ENCODE results near the gene DEK.

GRCh38 chr6:18186033-18186432 lies 78.3 kb downstream of the DEK start:
- TF ChIP-seq CTCF (IDR thresholded peaks at IDR 0.05; ENCODE audit: low read depth, low read length) (no peak), EZH2phosphoT487 (IDR thresholded peaks at IDR 0.05; ENCODE audit: low read depth) (no peak)

Measured in OCI-LY3 (cell line).